SK-N-SH (cell line): ENCODE measurements around the gene ZNF516. TPM values are rescaled to one million over a fixed set of nuclear protein-coding genes. Genes with fewer than 3 reads are reported as not detected.

ENCODE experiments used
- CTCF ChIA-PET: fragments of 300-600, 350-600 bp; formaldehyde crosslinking; extraction: SDS; loops from one replicate; lab custom pipeline; 2021; lab: Yijun Ruan, JAX
- POLR2A ChIA-PET: fragments of 350-600 bp; sonication (Branson Sonifier 250); formaldehyde crosslinking; extraction: SDS; loops from one replicate; lab custom pipeline; 2020; ENCODE audit warnings: antibody characterized with exemption, inconsistent platforms; lab: Yijun Ruan, JAX
- DNase-seq: peaks from one replicate; pipeline ENCODE4 v3.0.0; 2012
- H2AFZ ChIP-seq: fragments of 200-600 bp; sonication (generic); 2 replicates; pipeline ENCODE4 v1.8.1; 2016; ENCODE audit warnings: antibody characterized with exemption, mild to moderate bottlenecking, low read depth
- H3F3A ChIP-seq: fragments of 200-600 bp; sonication (generic); replicated peaks from 2 replicates; pipeline ENCODE3; 2016; ENCODE audit warnings: antibody characterized with exemption, mild to moderate bottlenecking; ENCODE audit not compliant: insufficient read depth
- H3K27ac ChIP-seq, 2 experiments: fragments of 200-500 bp in 1 of 2; fragments of 200-600 bp in 1 of 2; sonication (Bioruptor generic) in 1 of 2; sonication (generic), shearing (Covaris generic) in 1 of 2; 2 replicates each; pipeline versions ENCODE4 v1.5.1 to v1.6.1; 2014 to 2016; ENCODE audit warnings: low read depth in 2 of 2, inconsistent platforms in 1 of 2, low read length in 1 of 2, mild to moderate bottlenecking in 1 of 2, mixed read lengths in 1 of 2
- H3K27me3 ChIP-seq: fragments of 200-600 bp; sonication (generic), shearing (Covaris generic); 2 replicates; pipeline ENCODE4 v1.6.1; 2016; ENCODE audit warnings: mixed run types; ENCODE audit not compliant: insufficient read depth
- H3K36me3 ChIP-seq, 2 experiments: fragments of 200-500 bp in 1 of 2; fragments of 200-600 bp in 1 of 2; sonication (Bioruptor generic) in 1 of 2; sonication (generic) in 1 of 2; replicated peaks in 1 of 2; 2 replicates each; pipeline versions ENCODE3 to v1.5.1; 2014 to 2016; ENCODE audit warnings: low read length in 1 of 2, mild to moderate bottlenecking in 1 of 2; ENCODE audit not compliant: insufficient read depth in 2 of 2, control insufficient read depth in 1 of 2
- H3K4me1 ChIP-seq, 2 experiments: fragments of 200-500 bp in 1 of 2; fragments of 200-600 bp in 1 of 2; sonication (Bioruptor generic) in 1 of 2; sonication (generic), shearing (Covaris generic) in 1 of 2; 2 replicates each; pipeline versions ENCODE4 v1.5.1 to v1.6.1; 2014 to 2016; ENCODE audit warnings: low read depth in 1 of 2, low read length in 1 of 2, mixed run types in 1 of 2; ENCODE audit not compliant: insufficient read depth in 2 of 2, control insufficient read depth in 1 of 2
- H3K4me2 ChIP-seq: fragments of 200-600 bp; sonication (generic), shearing (Covaris generic); 2 replicates; pipeline ENCODE4 v1.6.1; 2017; ENCODE audit warnings: mixed run types
- H3K4me3 ChIP-seq, 2 experiments: fragments of 200-500 bp in 1 of 2; fragments of 200-600 bp in 1 of 2; sonication (Bioruptor generic) in 1 of 2; sonication (generic), shearing (Covaris generic) in 1 of 2; 2 replicates each; pipeline versions ENCODE4 v1.5.1 to v1.8.1; 2014 to 2016; ENCODE audit warnings: low read depth in 2 of 2, inconsistent platforms in 1 of 2, low read length in 1 of 2, mild to moderate bottlenecking in 1 of 2, mixed read lengths in 1 of 2, moderate library complexity in 1 of 2
- H3K79me2 ChIP-seq: fragments of 200-600 bp; sonication (generic); 2 replicates; pipeline ENCODE4 v1.8.1; 2017; ENCODE audit warnings: mild to moderate bottlenecking; ENCODE audit not compliant: insufficient read depth
- H3K9ac ChIP-seq: fragments of 200-600 bp; sonication (generic); 2 replicates; pipeline ENCODE4 v1.6.1; 2017; ENCODE audit warnings: mixed run types
- H3K9me2 ChIP-seq: fragments of 200-600 bp; sonication (generic); 2 replicates; pipeline ENCODE4 v1.6.1; 2017; ENCODE audit warnings: mixed run types
- H3K9me3 ChIP-seq: fragments of 200-600 bp; sonication (generic); 2 replicates; pipeline ENCODE4 v1.6.1; 2017; ENCODE audit warnings: mixed run types, mild to moderate bottlenecking, moderate library complexity
- H4K20me1 ChIP-seq: fragments of 200-600 bp; sonication (generic); 2 replicates; pipeline ENCODE4 v1.6.1; 2017; ENCODE audit warnings: mild to moderate bottlenecking, mixed run types; ENCODE audit not compliant: insufficient read depth
- ELF1 ChIP-seq: IDR thresholded peaks from 2 replicates; pipeline ENCODE4 v1.4.0; 2012
- EP300 ChIP-seq, 2 experiments: IDR thresholded peaks; 2 replicates each; pipeline versions ENCODE4 v1.4.0 to v1.6.1; 2012; ENCODE audit warnings: borderline replicate concordance in 1 of 2, low read depth in 1 of 2, low read length in 1 of 2
- EZH2phosphoT487 ChIP-seq: fragments of 200-600 bp; sonication (generic); IDR thresholded peaks from 2 replicates; pipeline ENCODE4 v1.6.1; 2017; ENCODE audit warnings: low read depth, mixed run types, mild to moderate bottlenecking, antibody characterized with exemption, moderate library complexity, borderline replicate concordance
- GATA2 ChIP-seq: sonication (generic); formaldehyde crosslinking; IDR thresholded peaks from 2 replicates; pipeline ENCODE4 v1.5.0; 2020; ENCODE audit warnings: mild to moderate bottlenecking, missing genetic modification reagents
- JUND ChIP-seq: IDR thresholded peaks from 2 replicates; pipeline ENCODE4 v1.4.0; 2012
- MXI1 ChIP-seq: IDR thresholded peaks from 2 replicates; pipeline ENCODE4 v1.6.1; 2012; ENCODE audit warnings: mild to moderate bottlenecking, low read depth, low read length, improper control_type of control experiment
- NFIC ChIP-seq: IDR thresholded peaks from 2 replicates; pipeline ENCODE4 v1.4.0; 2012; ENCODE audit warnings: borderline replicate concordance
- NRF1 ChIP-seq: IDR thresholded peaks from 2 replicates; pipeline ENCODE4 v1.6.1; 2012; ENCODE audit warnings: low read depth, mild to moderate bottlenecking, low read length
- POLR2AphosphoS5 ChIP-seq: IDR thresholded peaks from 2 replicates; pipeline ENCODE4 v1.6.1; 2012; ENCODE audit warnings: low read depth, low read length
- RCOR1 ChIP-seq: fragments of 150-350 bp; IDR thresholded peaks from 2 replicates; pipeline ENCODE4 v1.6.1; 2017; ENCODE audit warnings: antibody characterized with exemption, low read length
- RFX5 ChIP-seq: IDR thresholded peaks from 2 replicates; pipeline ENCODE4 v1.6.1; 2012; ENCODE audit warnings: mild to moderate bottlenecking, improper control_type of control experiment, low read length
- SIN3A ChIP-seq: IDR thresholded peaks from 2 replicates; pipeline ENCODE4 v1.6.1; 2012; ENCODE audit warnings: low read depth, mild to moderate bottlenecking, low read length, moderate library complexity, borderline replicate concordance
- TCF12 ChIP-seq: IDR thresholded peaks from 2 replicates; pipeline ENCODE4 v1.4.0; 2012
- YY1 ChIP-seq: IDR thresholded peaks from 2 replicates; pipeline ENCODE4 v1.4.0; 2012; ENCODE audit warnings: low read depth, mild to moderate bottlenecking
- WGBS: methylation state at CpG from one replicate; pipeline ENCODE4 v1.1.6; 2017; ENCODE audit warnings: low lambda C conversion rate; 5-methylcytosine and 5-hydroxymethylcytosine counted together
- polyA plus RNA-seq, 3 experiments: library from polyadenylated mRNA; depleted of rRNA; stranded (reverse); fragments of >200 nt; gene quantifications; 2 replicates each; pipeline ENCODE4 v1.2.3, GENCODE V29; 2012
- TF ChIP-seq, protein P1 (sequence below): fragments of 150-350 bp; IDR thresholded peaks from 2 replicates; pipeline ENCODE4 v1.6.1; 2016; ENCODE audit warnings: mild to moderate bottlenecking, low read depth, low read length
- TF ChIP-seq, protein P2 (sequence below): IDR thresholded peaks from 2 replicates; pipeline ENCODE4 v1.4.0; 2012; ENCODE audit warnings: low read depth, borderline replicate concordance
- TF ChIP-seq, protein P3 (sequence below): IDR thresholded peaks from 2 replicates; pipeline ENCODE4 v1.6.1; 2012; ENCODE audit warnings: mild to moderate bottlenecking, low read depth, low read length, moderate library complexity
- TF ChIP-seq, protein P4 (sequence below): IDR thresholded peaks from 2 replicates; pipeline ENCODE4 v1.4.0; 2012; ENCODE audit warnings: low read depth
- TF ChIP-seq, protein P5 (sequence below): fragments of 150-350 bp; IDR thresholded peaks from 2 replicates; pipeline ENCODE4 v1.6.1; 2017; ENCODE audit warnings: antibody characterized with exemption, low read length, low read depth, borderline replicate concordance

ZNF516 gene
- polyA plus RNA-seq, 1 of the 3 experiments (the other 2 are of a cell fraction) = 4.4 TPM

DNA sequence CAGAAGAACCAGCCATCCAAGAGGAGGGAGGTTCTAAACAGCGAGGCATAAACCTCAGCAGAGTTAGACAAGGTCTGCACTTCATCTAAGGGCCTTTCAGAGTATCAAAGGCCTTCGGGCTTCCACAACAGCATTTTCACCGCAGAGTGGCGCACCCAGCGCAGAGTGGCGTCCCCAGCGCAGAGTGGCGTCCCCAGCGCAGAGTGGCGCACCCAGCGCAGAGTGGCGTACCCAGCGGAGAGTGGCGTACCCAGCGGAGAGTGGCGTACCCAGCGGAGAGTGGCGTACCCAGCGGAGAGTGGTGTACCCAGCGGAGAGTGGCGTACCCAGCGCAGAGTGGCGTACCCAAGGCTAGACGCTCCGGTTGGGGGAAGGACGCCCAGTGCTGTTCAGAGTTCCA is 137.9 kb downstream of the ZNF516 start:
- no peak for DNase-seq
- no peak overlapping the region for H3K4me2 ChIP-seq
- H3K27ac ChIP-seq = no peak overlapping the region
- peaks cover 0 to 2% of the 10 kb centered on the region in 2 experiments for H3K36me3 ChIP-seq
- H2AFZ ChIP-seq = no peak overlapping the region
- no peaks in the 10 kb centered on the region for H3K9me2 ChIP-seq
- no peaks in the 10 kb centered on the region for H4K20me1 ChIP-seq
- POLR2A ChIA-PET = interaction anchor here (0.7 kb wide), 1 partner anchor 323 kb away, joined by 3 read pairs; no protein-coding TSS in a partner anchor
- H3F3A ChIP-seq = no peaks in the 10 kb centered on the region
- no peaks in the 10 kb centered on the region for H3K27me3 ChIP-seq
- H3K9me3 ChIP-seq = no peaks in the 10 kb centered on the region
- CTCF ChIA-PET = no interaction called here
- no peak overlapping the region for H3K4me3 ChIP-seq
- WGBS = 83% methylated on average over 26 of the region's 26 CpGs
- H3K9ac ChIP-seq = no peak overlapping the region
- peaks cover 3% of the 10 kb centered on the region in 2 experiments; a peak in 3 of 4 replicates for H3K4me1 ChIP-seq
- H3K79me2 ChIP-seq = no peaks in the 10 kb centered on the region
- TF ChIP-seq, protein P1, sequence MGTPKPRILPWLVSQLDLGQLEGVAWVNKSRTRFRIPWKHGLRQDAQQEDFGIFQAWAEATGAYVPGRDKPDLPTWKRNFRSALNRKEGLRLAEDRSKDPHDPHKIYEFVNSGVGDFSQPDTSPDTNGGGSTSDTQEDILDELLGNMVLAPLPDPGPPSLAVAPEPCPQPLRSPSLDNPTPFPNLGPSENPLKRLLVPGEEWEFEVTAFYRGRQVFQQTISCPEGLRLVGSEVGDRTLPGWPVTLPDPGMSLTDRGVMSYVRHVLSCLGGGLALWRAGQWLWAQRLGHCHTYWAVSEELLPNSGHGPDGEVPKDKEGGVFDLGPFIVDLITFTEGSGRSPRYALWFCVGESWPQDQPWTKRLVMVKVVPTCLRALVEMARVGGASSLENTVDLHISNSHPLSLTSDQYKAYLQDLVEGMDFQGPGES = no peak
- TF ChIP-seq, protein P2, sequence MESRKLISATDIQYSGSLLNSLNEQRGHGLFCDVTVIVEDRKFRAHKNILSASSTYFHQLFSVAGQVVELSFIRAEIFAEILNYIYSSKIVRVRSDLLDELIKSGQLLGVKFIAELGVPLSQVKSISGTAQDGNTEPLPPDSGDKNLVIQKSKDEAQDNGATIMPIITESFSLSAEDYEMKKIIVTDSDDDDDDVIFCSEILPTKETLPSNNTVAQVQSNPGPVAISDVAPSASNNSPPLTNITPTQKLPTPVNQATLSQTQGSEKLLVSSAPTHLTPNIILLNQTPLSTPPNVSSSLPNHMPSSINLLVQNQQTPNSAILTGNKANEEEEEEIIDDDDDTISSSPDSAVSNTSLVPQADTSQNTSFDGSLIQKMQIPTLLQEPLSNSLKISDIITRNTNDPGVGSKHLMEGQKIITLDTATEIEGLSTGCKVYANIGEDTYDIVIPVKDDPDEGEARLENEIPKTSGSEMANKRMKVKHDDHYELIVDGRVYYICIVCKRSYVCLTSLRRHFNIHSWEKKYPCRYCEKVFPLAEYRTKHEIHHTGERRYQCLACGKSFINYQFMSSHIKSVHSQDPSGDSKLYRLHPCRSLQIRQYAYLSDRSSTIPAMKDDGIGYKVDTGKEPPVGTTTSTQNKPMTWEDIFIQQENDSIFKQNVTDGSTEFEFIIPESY = no peak
- TF ChIP-seq GATA2 (CRISPR knock-in tag) (no peak), TCF12 (no peak), EZH2phosphoT487 (no peak), SIN3A (no peak), EP300 (IDR thresholded peaks at IDR 0.05; ENCODE audit: borderline replicate concordance in 1 of 2, low read depth in 1 of 2, low read length in 1 of 2) (no peak), RCOR1 (no peak), JUND (no peak), NFIC (no peak), ELF1 (no peak), MXI1 (no peak), NRF1 (no peak), POLR2AphosphoS5 (no peak), RFX5 (no peak), YY1 (no peak)
- TF ChIP-seq, protein P3, sequence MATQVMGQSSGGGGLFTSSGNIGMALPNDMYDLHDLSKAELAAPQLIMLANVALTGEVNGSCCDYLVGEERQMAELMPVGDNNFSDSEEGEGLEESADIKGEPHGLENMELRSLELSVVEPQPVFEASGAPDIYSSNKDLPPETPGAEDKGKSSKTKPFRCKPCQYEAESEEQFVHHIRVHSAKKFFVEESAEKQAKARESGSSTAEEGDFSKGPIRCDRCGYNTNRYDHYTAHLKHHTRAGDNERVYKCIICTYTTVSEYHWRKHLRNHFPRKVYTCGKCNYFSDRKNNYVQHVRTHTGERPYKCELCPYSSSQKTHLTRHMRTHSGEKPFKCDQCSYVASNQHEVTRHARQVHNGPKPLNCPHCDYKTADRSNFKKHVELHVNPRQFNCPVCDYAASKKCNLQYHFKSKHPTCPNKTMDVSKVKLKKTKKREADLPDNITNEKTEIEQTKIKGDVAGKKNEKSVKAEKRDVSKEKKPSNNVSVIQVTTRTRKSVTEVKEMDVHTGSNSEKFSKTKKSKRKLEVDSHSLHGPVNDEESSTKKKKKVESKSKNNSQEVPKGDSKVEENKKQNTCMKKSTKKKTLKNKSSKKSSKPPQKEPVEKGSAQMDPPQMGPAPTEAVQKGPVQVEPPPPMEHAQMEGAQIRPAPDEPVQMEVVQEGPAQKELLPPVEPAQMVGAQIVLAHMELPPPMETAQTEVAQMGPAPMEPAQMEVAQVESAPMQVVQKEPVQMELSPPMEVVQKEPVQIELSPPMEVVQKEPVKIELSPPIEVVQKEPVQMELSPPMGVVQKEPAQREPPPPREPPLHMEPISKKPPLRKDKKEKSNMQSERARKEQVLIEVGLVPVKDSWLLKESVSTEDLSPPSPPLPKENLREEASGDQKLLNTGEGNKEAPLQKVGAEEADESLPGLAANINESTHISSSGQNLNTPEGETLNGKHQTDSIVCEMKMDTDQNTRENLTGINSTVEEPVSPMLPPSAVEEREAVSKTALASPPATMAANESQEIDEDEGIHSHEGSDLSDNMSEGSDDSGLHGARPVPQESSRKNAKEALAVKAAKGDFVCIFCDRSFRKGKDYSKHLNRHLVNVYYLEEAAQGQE = no peak
- TF ChIP-seq, protein P4, sequence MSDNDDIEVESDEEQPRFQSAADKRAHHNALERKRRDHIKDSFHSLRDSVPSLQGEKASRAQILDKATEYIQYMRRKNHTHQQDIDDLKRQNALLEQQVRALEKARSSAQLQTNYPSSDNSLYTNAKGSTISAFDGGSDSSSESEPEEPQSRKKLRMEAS = no peak
- TF ChIP-seq, protein P5, sequence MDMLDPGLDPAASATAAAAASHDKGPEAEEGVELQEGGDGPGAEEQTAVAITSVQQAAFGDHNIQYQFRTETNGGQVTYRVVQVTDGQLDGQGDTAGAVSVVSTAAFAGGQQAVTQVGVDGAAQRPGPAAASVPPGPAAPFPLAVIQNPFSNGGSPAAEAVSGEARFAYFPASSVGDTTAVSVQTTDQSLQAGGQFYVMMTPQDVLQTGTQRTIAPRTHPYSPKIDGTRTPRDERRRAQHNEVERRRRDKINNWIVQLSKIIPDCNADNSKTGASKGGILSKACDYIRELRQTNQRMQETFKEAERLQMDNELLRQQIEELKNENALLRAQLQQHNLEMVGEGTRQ = no peak
- TF ChIP-seq, all 33 proteins: peak for 0
